Testis (tissue), 2 donors: ENCODE measurements around the gene LMX1A.

Experiments
- POLR2A ChIP-seq: fragments of 450-650 bp; IDR thresholded peaks from one replicate; pipeline ENCODE4 v1.6.1; 2017; ENCODE audit warnings: antibody characterized with exemption, mild to moderate bottlenecking, moderate library complexity
- TF ChIP-seq, protein P1 (sequence below), 3 experiments: fragments of 450-650 bp in 2 of 3; fragments of 200-600 bp in 1 of 3; sonication (generic) in 1 of 3; IDR thresholded peaks; one replicate each; pipeline ENCODE4 v1.5.1; 2016 to 2019; ENCODE audit warnings: antibody characterized with exemption in 3 of 3, mild to moderate bottlenecking in 2 of 3, moderate library complexity in 1 of 3

GRCh38 chr1:165153182-165153581, 203.3 kb downstream of the LMX1A start:
- TF ChIP-seq POLR2A: no peak
- TF ChIP-seq, protein P1, sequence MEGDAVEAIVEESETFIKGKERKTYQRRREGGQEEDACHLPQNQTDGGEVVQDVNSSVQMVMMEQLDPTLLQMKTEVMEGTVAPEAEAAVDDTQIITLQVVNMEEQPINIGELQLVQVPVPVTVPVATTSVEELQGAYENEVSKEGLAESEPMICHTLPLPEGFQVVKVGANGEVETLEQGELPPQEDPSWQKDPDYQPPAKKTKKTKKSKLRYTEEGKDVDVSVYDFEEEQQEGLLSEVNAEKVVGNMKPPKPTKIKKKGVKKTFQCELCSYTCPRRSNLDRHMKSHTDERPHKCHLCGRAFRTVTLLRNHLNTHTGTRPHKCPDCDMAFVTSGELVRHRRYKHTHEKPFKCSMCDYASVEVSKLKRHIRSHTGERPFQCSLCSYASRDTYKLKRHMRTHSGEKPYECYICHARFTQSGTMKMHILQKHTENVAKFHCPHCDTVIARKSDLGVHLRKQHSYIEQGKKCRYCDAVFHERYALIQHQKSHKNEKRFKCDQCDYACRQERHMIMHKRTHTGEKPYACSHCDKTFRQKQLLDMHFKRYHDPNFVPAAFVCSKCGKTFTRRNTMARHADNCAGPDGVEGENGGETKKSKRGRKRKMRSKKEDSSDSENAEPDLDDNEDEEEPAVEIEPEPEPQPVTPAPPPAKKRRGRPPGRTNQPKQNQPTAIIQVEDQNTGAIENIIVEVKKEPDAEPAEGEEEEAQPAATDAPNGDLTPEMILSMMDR (IDR thresholded peaks at IDR 0.05): no peak
